HG03575 (cell line): ENCODE data around the gene DNAI2.

Experiments
- ATAC-seq: cut with Tn5 transposase; IDR thresholded peaks from one replicate; pipeline ENCODE4 v1.9.1; 2021; ENCODE audit not compliant: unreplicated experiment, insufficient number of reproducible peaks, low FRiP score; ENCODE audit errors: extremely low read depth

The DNAI2 gene

GRCh38 chr17:74350486-74350885 lies 76.5 kb downstream of the DNAI2 start:
- ATAC-seq = no peak

- ATAC-seq = no peak
Measured at GRCh38 chr17:74351552-74352210, 77.6 kb downstream of the DNAI2 start.

GRCh38 chr17:74353446-74354060 lies 79.5 kb downstream of the DNAI2 start:
- no peak for ATAC-seq

GRCh38 chr17:74354123-74354522 lies 80.1 kb downstream of the DNAI2 start:
- no peak for ATAC-seq

- ATAC-seq = no peak
Measured at GRCh38 chr17:74354561-74354960, 80.5 kb downstream of the DNAI2 start.

- no peak for ATAC-seq
Measured at GRCh38 chr17:74355065-74355464, 81.0 kb downstream of the DNAI2 start.

- no peak for ATAC-seq
Measured at GRCh38 chr17:74356646-74357465, 82.8 kb downstream of the DNAI2 start.

- no peak for ATAC-seq
Measured at GRCh38 chr17:74357466-74357809, 83.4 kb downstream of the DNAI2 start.

GRCh38 chr17:74358697-74359096 lies 84.7 kb downstream of the DNAI2 start:
- no peak for ATAC-seq

- no peak for ATAC-seq
Measured at GRCh38 chr17:74359916-74360315, 85.9 kb downstream of the DNAI2 start.

- no peak for ATAC-seq
Measured at GRCh38 chr17:74360899-74361229, 86.8 kb downstream of the DNAI2 start.

GRCh38 chr17:74361230-74362068 lies 87.4 kb downstream of the DNAI2 start, which contains the start of gene BTBD17:
Gene BTBD17 (minus strand): TSS chr17:74361868. CDS start chr17:74361819, 49 bp downstream.
- ATAC-seq = no peak

- no peak for ATAC-seq
Measured at GRCh38 chr17:74362069-74362405, 88.0 kb downstream of the DNAI2 start.

GRCh38 chr17:74362810-74363498 lies 88.9 kb downstream of the DNAI2 start:
- ATAC-seq = no peak
